Activated CD8-positive, alpha-beta memory T cell treated with anti-CD3 and anti-CD28 coated beads for 48 hours (primary cell): ENCODE results near the gene MCC.

Source experiments
- DNase-seq, 3 experiments: peaks; one replicate each; pipeline ENCODE4 v3.0.0-alpha.2; 2020; ENCODE audit warnings: low read depth in 2 of 3, low spot score in 2 of 3

MCC gene

GRCh38 chr5:113061846-113062780 lies 426.1 kb downstream of the MCC start:
- DNase-seq: no peak

- no peak for DNase-seq
Observed at GRCh38 chr5:113060408-113061025, 427.7 kb downstream of the MCC start.

GRCh38 chr5:113059232-113060040 lies 428.8 kb downstream of the MCC start:
- DNase-seq: no peak

GRCh38 chr5:113058706-113059226 lies 429.5 kb downstream of the MCC start:
- no peak for DNase-seq

- no peak for DNase-seq
Observed at GRCh38 chr5:113058269-113058668, 430.0 kb downstream of the MCC start.

GRCh38 chr5:113057557-113057984 lies 430.7 kb downstream of the MCC start:
- no peak for DNase-seq

GRCh38 chr5:113056988-113057387 lies 431.3 kb downstream of the MCC start:
- no peak for DNase-seq

- no peak for DNase-seq
Observed at GRCh38 chr5:113054899-113055298, 433.4 kb downstream of the MCC start.

- DNase-seq: no peak
Observed at GRCh38 chr5:113053511-113053995, 434.7 kb downstream of the MCC start.

- no peak for DNase-seq
Observed at GRCh38 chr5:113052041-113052795, 436.0 kb downstream of the MCC start.

GRCh38 chr5:113050721-113051382 lies 437.4 kb downstream of the MCC start:
- DNase-seq: no peak

- no peak for DNase-seq
Observed at GRCh38 chr5:113048931-113049330, 439.3 kb downstream of the MCC start.

GRCh38 chr5:113047733-113048652 lies 440.3 kb downstream of the MCC start:
- DNase-seq: no peak

GRCh38 chr5:113047234-113047633 lies 441.0 kb downstream of the MCC start:
- no peak for DNase-seq

- DNase-seq: no peak
Observed at GRCh38 chr5:113044776-113045465, 443.3 kb downstream of the MCC start.

GRCh38 chr5:113043491-113043931 lies 444.7 kb downstream of the MCC start:
- peak in 1 of 3 experiments; percentile 13 for DNase-seq

- no peak for DNase-seq
Observed at GRCh38 chr5:113042491-113043243, 445.6 kb downstream of the MCC start.
